SKM-1 (cell line): ENCODE results near the gene RAB40B.

Source experiments
- DNase-seq: peaks from one replicate; lab custom pipeline; 2025; ENCODE audit not compliant: unreplicated experiment; lab: John Stamatoyannopoulos, UW

RAB40B gene

GRCh38 chr17:82692268-82692667 is 6.2 kb downstream of the RAB40B start:
- no peak for DNase-seq

GRCh38 chr17:82691714-82692113 is 6.8 kb downstream of the RAB40B start:
- no peak for DNase-seq

- DNase-seq, result no peak
These were observed 7.6 kb downstream of the RAB40B start for GRCh38 chr17:82690786-82691489.

GRCh38 chr17:82689077-82689476 is 9.4 kb downstream of the RAB40B start:
- no peak for DNase-seq

DNA sequence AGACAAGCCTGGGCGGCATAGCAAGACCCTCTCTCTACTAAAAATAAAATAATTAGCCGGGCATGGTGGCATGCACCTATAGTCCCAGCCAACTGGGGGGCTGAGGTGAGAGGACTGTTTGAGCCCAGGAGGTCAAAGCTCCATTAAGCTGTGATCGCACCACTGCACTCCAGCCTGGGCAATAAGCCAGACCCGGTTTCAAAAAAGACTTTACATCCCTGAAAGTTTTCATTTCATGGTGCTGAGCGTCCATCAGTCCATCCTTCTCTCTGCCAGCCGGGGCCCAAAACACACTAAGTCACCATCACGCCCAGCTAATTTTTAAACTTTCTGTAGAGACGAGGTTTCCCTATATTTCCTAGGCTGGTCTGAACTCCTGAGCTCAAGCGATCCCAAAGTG is 10.6 kb downstream of the RAB40B start:
- no peak for DNase-seq

DNA sequence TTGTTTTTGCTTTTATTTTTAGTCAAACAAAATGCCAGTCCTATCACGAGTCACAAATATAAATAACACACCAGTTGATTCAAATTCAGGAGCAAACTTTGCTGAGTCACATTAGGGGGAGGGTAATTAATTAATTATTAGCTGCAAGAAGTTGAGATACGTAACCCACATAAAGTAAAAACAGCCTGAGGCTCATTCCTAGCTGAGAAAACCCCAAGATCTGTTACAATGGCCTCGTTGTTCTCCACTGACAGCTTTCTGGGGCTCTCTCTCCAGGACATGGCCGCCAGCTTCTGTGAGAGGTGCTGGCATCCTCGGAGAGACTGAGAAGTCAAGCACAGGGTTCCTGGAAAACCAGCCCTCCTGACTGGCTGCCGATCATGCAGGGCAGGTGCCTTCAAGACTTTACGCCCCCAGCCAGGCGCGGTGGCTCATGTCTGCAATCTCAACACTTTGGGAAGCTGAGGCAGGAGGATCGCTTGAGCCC is 11.1 kb downstream of the RAB40B start:
- no peak for DNase-seq

- no peak for DNase-seq
These were observed 11.9 kb downstream of the RAB40B start for GRCh38 chr17:82686366-82687324.

GRCh38 chr17:82685291-82685690 is 13.2 kb downstream of the RAB40B start:
- no peak for DNase-seq

- no peak for DNase-seq
These were observed 14.2 kb downstream of the RAB40B start for GRCh38 chr17:82684228-82684841.

GRCh38 chr17:82683534-82683933 is 15.0 kb downstream of the RAB40B start:
- no peak for DNase-seq

- no peak for DNase-seq
These were observed 17.0 kb downstream of the RAB40B start for GRCh38 chr17:82681547-82681946.

DNA sequence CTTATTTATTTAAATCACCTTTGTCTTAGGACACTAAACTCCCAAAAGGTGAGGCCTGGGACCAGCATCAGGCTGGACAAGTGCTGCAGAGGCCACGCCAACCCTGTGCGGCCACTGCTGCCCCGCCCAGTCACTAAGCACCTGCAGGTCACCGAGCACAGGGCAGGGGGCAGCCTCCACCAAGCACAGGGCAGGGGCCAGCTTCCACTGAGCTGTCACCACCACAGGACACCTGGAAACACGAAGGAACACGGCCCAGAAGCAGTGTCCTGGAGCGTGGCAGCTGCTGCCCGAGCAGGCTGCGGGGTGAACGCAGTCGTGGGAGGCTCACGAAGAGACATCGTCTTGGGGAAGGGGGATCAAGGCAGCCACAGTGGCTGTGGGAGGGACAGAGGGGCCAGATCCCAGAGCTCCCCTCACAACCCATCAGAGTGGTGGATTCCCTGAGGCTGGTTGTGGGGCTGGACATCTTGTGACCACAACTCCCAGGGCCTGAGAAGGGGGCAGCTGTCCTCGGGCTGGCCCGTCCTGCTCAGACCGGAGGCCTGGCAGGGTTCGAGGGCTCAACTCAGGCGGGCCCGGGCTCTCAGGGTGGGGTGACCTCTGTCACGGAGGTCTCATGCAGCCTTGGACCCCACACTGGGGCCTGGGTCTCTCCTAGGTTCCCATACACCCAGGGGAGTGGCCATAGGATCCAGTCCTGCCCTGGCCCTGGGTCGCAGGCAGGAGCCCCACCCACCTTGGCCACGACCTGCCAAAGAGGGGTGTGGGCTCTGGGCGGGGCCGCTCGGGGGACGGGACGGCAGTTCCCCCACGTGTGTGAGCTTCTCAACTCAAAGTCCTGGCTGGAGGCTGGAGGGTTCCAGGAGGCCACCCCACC is 18.7 kb downstream of the RAB40B start:
- DNase-seq, result no peak

DNA sequence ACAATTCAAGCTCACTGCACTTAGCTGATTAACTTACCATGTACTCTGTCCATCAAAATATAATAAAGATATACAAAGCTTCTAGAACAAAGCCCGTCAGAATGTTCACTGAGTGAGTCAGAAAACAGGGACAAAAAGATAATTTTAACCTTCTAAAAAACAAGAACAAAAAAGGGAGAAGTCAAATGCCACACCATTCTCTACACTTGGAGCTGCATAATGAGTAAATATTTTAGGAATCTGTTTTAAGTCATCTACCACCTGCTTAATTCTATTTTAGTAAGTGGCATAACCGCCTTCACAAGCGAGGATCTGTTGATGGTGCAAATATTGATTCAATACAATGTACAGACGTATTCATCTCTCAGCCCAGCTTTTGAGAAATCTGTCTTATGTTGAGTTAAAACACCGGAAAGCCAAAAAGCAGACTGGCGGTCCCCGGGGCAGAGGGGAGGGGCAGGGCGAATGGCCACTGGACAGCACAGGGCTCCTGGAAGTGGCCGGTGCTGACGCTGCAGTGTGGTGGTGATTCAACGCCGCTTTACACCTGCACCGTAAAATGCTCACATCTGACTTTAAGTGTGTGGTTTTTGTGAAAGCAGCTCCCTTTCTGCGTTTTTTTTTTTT is 20.1 kb downstream of the RAB40B start:
- no peak for DNase-seq

DNA sequence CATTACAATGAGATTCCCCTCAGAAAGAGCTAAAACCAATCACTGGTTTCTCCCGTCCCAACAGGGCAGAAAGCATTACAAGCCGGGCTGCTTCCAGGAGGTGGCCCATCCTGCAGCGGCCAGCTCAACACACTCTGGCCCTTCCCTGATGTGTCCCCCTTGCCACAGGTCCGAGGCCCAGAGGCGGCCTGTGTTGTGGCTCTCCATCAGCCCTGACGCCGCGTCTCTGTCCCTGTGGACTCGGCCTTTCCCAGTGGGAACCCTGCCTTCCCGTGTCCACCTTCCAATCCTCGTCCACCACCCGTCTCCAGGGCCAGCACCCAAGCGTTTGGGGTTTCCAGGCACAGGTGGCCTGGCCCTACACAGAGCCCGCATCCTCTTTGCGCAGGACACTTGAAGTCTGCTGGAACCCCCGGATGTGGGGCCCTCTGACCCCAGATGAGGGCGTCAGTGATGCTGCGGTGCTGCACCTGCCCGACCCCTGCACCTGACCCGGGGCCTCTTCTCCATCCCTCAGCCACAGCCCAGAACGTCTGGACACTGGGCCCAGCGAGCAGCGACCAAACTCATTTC is 21.1 kb downstream of the RAB40B start:
- DNase-seq, result no peak

GRCh38 chr17:82675476-82676245 is 22.8 kb downstream of the RAB40B start:
- DNase-seq, result no peak

DNA sequence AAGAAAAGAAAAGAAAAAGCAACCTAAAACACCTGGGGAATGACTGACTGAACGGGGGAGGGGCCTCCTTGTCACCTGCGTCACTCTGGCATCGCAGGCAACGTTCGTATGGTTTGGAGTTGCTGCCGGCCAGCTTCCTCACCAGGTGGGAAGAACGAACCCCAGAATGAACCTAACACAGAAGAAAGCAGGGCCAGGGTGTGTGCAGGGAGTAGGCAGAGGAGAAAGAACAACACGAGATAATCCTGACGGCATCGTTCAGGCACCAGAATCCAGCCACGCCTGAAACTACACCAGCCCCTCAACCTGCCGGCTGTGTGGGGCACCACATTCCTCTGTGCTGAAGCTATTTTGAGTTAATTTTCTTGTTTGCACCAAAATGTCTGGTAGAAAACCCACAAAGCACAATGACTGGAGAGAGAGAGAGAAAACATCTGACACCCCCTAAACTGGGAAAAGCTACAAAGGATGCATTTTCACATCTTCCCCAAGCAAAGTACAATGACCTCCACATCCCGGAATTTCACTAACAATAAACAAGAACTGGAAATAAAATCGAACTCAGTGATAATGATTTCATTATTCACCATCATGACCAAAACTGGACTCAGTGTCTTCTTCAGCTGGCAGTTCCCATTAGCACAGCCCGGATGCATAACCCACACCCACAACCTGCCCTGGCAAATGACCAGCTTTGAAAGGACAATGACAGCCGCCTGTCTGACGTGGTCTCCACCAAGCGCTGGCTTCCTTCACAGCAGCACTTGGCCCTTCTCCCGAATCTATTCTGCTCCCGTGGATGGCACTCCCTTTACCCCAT is 23.6 kb downstream of the RAB40B start:
- no peak for DNase-seq

DNA sequence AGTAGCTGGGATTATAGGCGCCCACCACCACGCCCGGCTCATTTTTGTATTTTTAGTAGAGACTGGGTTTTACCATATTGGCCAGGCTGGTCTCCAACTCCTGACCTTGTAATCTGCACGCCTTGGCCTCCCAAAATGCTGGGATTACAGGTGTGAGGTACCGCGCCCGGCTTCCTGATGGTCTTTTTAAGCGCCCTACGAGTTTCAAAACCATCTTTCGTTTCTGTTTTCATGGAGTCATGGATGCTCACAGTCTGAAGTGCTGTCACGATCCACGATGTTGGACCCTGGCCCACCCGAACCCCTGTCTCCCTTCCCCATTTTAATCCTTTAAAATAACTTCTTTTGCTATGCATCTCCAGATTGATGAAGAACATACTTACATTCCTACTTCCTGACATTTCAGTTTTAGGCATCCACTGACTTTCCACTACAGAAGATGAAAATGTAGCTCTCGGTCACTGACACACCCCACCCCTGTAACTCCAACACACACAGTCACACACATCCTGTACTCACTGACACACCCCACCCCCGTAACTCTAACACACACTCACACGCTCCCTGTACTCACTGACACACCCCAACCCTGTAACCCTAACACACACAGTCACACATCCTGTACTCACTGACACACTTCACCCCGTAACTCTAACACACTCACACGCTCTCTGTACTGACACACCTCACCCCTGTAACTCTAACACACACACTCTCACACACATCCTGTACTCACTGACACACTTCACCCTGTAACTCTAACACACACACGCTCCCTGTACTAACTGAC is 27.6 kb downstream of the RAB40B start:
- no peak for DNase-seq
